Hematopoietic multipotent progenitor cell treated with erythropoietin and hydrocortisone succinate and interleukin-3 and kit ligand, for 4 days (in vitro differentiated cells): ENCODE results near the gene PRKAB2.
"Not testable (repeated sequence)": the region's sequence is repeated elsewhere in the genome, so short reads cannot be mapped to it uniquely, and the experiment has no call there.

Experiments
- DNase-seq: peaks from one replicate; pipeline ENCODE4 v3.0.0-alpha.2; 2015

Gene PRKAB2

GRCh38 chr1:147109041-147109440, 63.2 kb downstream of the PRKAB2 start:
- no peak for DNase-seq

- not testable (repeated sequence) for DNase-seq
Measured at GRCh38 chr1:147106407-147106881, 65.8 kb downstream of the PRKAB2 start.

GRCh38 chr1:147105909-147106308, 66.4 kb downstream of the PRKAB2 start:
- no peak for DNase-seq
